Activated naive CD8-positive, alpha-beta T cell treated with anti-CD3 and anti-CD28 coated beads, Interleukin-2, amount 50 U/mL, for 16 hours (primary cell): ENCODE data around the gene UGT1A6.

Experiments
- DNase-seq: peaks from one replicate; pipeline ENCODE4 v3.0.0-alpha.2; 2020; ENCODE audit warnings: low read depth, low spot score

The UGT1A6 gene

DNA sequence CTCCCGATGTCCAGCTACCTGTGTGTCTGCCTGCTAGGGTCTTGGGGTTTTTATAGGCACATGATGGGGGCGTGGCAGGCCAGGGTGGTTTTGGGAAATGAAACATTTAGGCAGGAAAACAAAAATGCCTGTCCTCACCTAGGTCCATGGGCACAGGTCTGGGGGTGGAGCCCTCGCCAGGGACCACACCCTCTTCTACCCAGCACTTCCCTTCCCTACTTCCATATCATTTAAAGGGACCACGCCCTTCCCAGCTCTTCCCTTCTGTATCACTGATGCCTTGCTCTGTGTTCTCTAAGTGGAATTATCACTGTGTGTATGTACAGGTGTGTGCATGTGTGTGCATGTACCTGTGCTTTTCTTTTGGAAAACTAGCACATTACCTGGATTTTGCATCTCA, 73.7 kb downstream of the UGT1A6 start:
- DNase-seq, result no peak

DNA sequence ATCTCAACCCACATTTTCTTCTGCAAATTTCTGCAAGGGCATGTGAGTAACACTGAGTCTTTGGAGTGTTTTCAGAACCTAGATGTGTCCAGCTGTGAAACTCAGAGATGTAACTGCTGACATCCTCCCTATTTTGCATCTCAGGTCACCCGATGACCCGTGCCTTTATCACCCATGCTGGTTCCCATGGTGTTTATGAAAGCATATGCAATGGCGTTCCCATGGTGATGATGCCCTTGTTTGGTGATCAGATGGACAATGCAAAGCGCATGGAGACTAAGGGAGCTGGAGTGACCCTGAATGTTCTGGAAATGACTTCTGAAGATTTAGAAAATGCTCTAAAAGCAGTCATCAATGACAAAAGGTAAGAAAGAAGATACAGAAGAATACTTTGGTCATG, 75.4 kb downstream of the UGT1A6 start:
- DNase-seq, result no peak

DNA sequence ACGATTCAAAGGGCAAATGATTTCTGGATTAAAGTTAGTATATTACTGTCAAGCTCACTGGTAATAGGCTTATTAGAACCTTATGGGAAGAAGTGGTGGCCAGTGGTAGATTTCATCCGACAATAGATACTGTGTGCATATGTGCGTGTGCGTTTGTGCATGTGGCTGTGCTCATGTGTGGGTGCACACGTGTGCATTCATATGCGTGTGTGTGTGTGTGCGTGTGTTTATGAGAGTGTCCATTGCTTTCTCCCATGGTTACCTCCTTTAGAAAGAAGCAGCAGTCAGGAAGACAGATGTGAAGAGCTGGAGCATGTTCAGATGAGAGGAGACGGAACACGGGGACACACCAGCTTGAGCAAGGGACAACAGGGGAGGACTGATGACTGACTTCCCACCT, 76.6 kb downstream of the UGT1A6 start:
- DNase-seq, result no peak

DNA sequence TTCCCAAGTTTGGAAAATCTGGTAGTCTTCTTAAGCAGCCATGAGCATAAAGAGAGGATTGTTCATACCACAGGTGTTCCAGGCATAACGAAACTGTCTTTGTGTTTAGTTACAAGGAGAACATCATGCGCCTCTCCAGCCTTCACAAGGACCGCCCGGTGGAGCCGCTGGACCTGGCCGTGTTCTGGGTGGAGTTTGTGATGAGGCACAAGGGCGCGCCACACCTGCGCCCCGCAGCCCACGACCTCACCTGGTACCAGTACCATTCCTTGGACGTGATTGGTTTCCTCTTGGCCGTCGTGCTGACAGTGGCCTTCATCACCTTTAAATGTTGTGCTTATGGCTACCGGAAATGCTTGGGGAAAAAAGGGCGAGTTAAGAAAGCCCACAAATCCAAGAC, 79.5 kb downstream of the UGT1A6 start:
- DNase-seq, result no peak

DNA sequence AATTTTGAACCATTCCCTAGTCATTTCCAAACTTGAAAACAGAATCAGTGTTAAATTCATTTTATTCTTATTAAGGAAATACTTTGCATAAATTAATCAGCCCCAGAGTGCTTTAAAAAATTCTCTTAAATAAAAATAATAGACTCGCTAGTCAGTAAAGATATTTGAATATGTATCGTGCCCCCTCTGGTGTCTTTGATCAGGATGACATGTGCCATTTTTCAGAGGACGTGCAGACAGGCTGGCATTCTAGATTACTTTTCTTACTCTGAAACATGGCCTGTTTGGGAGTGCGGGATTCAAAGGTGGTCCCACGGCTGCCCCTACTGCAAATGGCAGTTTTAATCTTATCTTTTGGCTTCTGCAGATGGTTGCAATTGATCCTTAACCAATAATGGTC, 79.9 kb downstream of the UGT1A6 start:
- no peak for DNase-seq

DNA sequence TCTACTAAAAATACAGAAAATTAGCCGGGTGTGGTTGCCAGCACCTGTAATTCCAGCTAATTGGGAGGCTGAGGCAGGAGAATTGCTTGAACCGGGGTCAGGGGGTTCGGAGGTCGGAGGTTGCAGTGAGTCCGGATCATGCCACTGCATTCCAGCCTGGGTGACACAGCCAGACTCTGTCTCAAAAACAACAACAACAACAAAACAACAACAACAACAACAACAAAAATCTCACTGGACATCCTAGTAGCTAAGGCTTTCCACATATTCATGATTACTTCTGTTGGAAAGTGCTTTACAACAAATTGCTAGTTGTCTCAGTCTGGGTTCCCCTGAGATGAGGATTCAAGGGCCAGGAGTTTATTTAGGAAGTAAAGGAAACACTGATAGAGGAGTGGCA, 81.2 kb downstream of the UGT1A6 start:
- DNase-seq, result no peak

DNA sequence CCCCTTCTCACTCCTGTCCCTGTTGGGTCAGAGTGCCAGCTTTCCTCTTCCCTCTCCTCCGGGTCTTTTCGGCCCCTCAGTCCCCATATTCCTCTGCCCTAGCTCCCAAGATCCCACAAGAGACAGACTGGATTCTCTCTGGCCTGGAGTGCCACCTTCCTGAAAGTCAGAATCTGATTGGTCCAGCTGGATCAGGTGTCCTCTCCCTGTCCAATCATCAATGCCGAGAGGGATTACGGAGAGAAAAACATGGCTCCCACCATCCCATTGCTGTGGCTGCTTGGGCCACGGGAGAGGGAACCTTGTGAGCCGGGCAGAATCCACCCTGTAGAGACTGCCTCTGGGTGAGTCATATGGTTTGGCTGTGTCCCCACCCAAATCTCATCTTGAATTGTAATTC, 82.7 kb downstream of the UGT1A6 start:
- no peak for DNase-seq

DNA sequence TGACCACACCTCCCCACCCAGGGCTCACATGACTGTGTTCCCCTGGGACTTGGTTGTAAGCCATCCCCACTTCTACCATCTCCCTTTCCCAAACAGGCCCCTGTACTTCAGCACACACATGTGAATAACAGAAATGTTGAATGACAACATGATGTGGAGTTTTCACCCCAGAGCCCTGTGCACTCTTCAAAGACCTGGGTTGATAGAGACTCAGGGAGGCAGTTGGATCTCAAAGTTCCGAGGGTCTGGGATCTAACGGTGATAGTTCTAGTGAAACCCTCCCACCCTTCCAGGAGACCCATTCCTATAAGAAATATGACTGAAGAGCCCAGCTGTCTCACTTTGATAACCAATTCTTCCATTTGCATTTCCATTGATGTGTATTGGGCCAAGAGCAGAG, 85.3 kb downstream of the UGT1A6 start, which contains the start of gene MROH2A:
MROH2A (plus strand) TSS at position 301 of the 400 bp plus-strand sequence. CDS start 1,029 bp downstream, outside the sequence.
- no peak for DNase-seq

DNA sequence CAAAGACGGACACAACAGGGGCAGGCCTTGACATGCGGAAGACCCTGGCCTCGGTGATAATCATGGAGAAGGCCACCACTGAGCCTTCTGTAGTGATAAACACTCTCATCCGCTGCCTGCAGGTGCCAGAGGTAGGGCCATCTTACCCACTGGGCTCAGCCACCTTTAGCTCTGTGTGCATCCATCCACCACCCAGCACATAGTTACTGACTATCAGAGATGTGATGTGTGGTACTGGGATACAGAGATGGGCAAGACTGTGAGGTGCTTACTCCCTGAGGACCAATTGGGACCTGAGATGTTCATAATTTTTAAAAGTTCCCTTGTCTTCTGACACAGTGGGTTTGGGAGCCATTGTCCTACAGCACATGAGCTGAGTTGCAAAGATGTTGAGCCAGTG, 87.0 kb downstream of the UGT1A6 start:
- DNase-seq, result no peak

DNA sequence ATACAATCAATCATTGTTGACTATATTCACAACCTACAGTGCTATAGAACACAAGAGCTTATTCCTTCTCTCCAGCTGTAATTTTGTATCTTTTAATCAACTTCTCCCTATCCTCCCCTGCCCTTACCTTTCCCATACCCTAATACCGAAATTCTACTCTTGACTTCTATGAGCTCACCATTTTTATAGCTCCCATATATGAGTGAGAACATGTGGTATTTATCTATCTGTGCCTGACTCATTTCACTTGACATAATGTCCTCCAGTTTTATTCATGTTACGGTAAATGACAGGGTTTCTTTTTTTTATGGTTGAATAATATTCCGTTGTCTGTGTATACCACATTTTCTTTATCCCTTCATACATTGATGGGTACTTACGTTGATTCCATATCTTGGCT, 88.1 kb downstream of the UGT1A6 start:
- no peak for DNase-seq

DNA sequence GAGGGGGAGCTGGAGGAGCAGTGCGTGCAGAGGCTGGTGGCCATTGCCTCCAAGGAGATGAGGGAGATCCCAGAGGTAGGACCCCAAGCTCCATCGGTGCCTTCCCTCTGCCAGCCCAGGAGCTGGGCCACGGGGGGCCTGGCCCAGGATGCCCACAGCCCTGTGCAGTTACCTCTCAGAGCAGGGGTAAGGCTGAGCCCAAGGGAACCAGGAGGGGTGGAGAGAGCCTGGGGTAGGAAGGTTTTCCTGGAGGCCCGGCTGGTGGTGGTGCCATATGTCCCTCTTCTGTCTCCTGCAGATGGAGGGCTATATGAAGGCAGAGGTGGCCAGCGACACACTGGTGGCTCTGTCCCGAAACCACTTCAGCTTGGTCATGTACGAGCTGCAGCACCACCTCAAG, 96.9 kb downstream of the UGT1A6 start:
- no peak for DNase-seq

DNA sequence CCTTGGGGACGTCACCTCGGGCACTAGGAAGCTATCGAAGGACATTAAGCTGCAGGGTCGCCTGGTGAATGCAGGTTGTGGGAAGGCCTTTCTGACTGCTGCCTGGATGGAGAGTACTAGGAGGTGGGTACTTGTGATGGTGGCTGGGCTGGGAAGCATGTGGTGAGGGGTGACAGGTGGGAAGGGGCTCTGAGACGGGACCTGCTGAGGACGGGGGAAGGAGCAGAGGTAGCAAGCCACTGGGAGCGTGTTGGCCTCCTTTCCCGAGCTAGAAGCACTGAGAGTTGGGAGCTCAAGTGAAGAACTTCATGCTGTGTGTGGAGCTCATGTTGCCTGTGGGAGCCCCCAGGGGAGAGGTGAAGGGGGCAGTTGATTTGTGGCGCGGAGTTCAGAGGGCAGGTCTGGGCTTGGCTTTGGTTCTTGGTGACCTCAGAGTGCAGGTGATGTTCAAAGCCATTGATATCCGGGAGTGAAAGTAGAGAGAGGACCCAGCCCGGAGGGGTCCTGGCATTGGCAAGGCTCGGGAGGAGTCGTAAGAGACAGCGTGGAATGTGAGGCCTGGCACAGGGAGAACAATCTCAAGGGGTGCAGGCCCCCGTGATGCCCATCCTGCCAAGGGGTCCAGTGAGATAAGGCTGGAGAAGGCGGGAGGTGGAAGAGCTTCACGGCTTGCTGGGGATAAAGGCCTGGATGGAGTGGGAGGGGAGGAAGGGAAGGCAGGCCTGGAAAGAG, 98.6 kb downstream of the UGT1A6 start:
- DNase-seq, result no peak

DNA sequence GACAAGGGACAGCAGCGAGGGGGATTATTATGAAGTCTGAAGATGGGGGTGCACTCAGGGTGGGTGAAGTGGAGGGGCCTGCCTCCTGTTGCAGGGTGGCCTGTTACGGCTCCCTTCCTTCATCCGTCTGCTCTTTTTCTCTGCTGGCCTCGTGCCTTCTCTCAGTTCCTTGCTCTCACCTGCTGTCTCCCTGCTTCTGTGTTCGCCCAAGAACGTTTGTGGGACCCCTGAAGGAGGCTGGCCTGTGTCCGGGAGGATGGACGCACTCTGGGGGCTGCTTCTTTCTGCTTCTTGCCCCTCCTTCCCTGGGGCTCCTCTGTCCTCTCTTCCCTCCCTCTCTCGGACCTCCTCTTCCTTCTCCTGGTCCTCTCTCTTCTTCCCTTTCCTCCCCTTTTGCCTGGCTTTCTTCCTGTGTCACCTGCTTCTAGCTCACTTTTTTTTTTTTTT, 99.2 kb downstream of the UGT1A6 start:
- no peak for DNase-seq

DNA sequence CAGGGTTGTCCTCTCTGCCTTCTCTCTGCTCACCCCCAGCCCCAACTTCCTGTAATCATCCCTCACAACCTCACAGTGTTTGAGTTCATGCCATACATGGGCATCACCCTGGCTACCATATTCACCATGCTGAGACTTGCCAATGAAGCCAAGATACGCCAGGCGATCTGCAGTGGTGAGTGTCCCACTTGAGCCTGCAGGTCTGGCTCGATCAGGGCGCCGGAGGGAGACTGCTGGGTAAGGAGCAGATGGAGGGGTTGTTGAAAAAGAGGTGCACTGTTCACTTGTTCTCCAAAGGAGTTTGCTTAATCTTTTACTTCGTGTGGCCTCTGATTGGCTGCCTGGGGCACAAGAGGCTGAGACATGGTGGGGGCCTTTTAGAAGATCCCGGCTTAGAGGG, 100.0 kb downstream of the UGT1A6 start:
- DNase-seq, result no peak

DNA sequence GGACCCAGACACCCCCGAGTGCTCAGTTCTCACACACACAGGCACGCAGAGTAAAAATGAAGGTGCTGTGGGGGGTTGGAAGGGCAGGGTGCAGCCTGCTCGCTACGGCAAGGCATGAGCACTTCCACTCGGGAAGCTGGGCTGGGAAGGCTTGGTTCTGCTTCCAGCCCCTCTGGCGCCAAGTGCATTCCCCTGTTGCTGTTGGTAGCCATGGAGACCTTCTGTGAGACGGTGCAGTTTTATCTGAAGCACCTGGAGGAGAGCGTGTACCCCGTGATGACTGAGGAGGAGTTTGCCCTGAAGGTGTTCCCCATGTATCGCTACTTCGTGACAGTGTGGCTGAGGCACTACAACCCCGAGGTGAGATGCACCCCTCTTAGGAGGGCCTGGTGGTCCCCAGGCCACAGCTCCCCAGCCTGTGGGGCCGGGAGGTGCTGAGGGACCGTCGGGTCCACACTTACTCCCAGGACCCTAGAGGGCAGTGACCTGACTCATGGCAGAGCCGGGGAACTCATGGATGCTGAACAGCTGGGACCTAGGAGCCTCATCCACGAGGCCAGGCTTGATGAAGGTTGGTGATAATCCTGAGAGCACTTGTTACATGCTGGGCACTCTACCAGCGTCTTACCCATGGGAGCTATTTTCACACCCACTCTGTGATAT, 100.9 kb downstream of the UGT1A6 start:
- DNase-seq, result no peak

DNA sequence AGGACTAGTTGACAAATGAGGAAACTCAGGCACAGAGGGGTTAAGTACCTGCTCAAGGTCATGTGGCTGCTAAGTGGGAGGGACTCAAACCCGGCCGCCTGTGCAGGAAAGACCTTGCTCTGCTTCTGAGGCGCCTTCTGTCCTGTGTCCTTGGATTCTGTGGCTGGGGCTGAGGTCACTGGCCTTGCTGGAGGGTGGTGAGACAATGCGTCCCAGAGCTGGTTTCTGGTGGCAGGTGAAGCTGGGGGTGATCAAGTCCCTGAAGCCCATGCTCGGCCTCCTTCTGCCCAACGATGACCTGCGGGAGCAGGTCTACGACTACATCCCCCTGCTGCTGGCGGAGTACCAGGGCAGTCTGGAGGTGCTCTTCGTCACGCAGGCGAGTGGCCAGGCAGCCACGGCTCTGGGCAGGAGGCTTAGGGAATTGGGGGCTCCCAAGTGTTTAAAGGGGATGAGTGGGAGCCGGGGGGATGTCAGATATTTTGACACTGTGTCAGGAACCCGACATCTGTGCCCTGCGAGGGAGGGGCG, 101.5 kb downstream of the UGT1A6 start:
- DNase-seq, result no peak

DNA sequence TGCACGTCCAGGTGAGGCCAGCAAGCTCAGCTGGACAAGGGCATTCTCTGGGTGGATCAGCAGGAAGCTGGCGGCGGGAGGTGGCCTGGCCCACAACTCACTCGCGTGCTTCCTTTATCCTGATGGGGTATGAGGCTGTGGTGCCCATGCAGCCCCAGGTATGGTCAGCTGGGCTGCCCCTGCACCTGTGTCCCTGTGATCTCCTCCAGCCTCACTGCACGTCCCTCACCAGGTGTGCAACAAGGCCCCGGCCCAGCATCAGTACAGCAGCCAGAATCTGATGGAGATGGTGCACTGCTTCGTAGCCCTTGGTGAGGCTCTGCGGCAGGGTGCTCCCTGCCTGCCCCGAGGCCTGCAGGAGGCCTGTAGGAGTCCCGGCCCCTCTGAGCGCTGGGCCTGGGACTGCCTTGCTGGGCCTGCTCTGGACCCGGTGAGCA, 103.1 kb downstream of the UGT1A6 start:
- no peak for DNase-seq

DNA sequence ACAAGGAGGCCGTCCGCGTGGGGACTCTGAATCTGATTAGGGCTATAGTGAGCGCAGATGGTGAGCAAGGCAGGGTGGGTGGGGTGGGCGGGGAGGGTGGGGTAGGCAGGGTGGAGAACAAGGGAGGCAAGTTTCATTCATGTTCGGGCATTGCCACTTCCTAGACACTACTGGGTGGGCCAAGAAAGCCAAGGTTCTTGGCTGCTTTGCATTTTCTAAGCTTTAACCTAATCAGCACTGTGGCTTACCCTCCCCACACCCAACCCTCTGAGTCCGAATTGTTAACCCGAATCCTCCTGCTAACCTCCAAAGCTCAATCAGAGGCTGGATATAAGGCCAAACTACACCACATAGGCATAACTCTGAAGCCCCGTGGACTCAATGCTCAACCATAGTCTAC, 103.6 kb downstream of the UGT1A6 start:
- DNase-seq, result no peak

DNA sequence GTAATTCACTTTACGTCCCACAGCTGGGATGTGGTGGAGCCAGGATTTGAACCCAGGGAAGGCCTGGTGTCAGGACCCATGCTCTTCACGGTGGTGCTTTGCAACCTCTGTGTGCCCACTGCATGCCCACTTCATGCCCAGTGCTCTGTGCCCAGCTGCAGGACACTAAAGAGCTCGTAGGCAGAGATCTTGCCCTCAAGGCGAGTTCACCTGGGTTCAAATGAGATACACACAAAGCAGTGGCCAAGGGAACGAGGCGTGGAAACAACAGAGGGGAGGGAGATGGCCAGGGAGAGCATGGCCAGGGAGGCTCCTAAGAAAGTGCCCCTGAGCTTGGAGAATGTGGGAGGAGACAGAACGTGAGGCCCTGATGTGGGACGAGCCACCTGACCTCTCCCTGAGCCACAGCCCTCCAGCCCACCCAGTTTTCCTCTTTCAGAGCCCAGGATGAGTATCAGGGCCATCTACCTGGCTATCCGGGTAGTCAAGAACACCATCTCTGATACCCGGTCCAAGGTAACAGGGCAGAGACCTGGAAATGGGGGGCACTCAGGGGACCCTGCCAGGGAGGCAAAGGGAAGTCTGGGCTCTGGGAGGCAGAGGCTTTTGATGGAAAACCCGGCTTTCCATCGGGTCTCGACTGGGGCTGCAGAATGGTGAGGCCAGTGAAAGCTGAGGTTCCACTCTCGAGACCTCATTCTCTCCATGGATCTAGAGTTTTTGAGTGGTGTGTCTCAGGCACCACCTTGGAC, 105.8 kb downstream of the UGT1A6 start:
- no peak for DNase-seq

DNA sequence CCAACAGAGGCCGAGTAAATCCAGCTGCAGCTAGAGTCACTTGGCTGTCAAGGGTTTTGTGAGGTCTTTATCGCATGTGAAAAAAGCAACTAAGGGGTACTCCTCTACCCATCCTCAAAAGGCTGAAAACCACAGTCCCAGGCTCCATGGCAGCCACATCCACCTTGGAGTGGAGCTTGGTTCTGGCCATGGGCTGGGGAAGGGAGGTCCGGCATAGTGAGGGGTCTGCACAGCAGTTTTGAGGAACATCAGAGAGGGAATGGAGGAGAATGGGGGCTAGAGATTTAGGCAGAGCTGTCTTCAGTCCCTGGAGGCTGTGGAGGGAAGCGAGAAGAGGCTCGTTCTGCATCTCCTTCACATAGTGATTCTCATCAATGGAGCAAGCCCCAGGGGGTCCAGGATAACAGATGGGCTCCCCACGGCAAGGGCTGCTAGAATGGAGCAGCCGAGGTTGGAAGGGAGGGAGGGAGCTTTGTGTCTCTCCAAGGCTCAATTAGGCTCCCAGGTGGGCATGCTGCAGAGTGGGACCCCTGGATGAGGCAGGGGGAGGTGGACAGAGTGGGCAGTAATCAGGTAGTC, 106.5 kb downstream of the UGT1A6 start:
- no peak for DNase-seq

DNA sequence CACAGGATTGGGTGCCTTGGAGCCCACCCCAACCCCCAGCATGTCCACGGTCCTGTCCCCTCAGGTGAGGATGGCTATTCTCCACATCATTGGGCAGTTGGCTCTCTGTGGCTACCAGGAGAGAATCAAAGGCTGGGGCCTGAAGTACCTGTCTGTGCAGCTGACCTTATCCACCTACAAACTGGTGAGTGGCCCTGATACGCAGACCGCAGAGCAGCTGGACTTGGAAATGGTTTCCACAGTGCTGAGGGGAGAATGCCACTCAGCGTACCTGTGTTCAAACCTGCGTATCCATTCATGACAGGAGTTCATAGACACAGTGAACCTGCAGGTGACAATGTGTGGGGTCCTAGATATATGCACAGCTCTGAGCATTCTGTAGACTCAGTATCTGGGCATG, 107.0 kb downstream of the UGT1A6 start:
- no peak for DNase-seq

DNA sequence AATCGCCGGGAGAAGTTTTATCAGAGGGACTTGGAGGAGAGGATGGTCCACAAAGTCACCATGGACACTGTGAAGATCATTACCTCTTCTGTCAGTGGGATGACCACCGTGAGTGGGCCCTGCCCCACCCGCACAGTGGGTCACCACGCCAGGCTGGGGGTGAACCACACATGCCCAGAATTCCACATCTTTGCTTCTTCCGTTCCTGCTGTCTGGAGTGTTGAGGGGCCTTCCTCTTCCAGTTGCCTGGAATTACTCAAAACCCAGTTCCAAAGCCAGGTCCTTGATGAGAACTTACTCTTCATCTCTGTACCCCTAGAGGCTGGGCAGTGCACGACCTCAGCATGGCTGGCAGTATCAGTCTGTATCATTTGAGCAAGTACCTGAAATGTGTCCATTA, 107.5 kb downstream of the UGT1A6 start:
- DNase-seq, result no peak
